ENCODE data around the gene RAB40A.
"Not testable (repeated sequence)": the region's sequence is repeated elsewhere in the genome, so short reads cannot be mapped to it uniquely, and the experiment has no call there.

RAB40A gene

GRCh38 chrX:103464072-103464773 lies 55.1 kb downstream of the RAB40A start:
- peak in 1 of 2 experiments; percentile 3 for DNase-seq (ENCODE audit: low read depth in 2 of 2)

- DNase-seq (ENCODE audit: low read depth in 2 of 2), result no peak
Measured at GRCh38 chrX:103461156-103461555, 58.1 kb downstream of the RAB40A start.

- not testable (repeated sequence) for DNase-seq (ENCODE audit: low read depth in 2 of 2)
Measured at GRCh38 chrX:103460001-103460755, 59.1 kb downstream of the RAB40A start.

GRCh38 chrX:103453655-103454054 lies 65.6 kb downstream of the RAB40A start:
- no peak for DNase-seq (ENCODE audit: low read depth in 2 of 2)
